ENCODE data around the gene RALGAPA1. TPM values are rescaled to one million over a fixed set of nuclear protein-coding genes. Genes with fewer than 3 reads are reported as not detected.

Gene RALGAPA1
- total RNA-seq, 1 experiment from 2014 or later = 28.2 TPM

DNA sequence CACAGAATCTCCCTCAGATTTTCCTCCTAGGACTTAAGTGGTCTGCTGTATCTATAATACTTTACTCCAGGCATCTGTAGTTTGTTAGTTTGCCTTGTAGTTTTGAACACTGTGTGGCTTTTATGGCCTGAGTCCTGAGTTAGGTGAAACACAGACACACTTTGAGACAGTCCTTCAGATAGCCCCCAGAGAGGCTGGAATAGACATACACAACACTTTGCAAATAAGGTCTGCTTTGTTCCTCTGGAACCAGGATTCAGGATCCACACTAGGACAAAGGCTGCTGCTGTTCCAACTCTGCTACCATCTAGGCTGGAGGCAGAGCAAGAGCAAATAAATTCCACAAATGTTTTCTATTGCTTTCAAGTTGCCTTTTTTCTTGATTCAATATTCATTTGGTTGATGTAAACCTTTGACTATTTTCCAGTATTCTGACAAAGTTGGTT lies 316.5 kb downstream of the RALGAPA1 start:
- DNase-seq = no peak

More for the DNA sequence above, 316.5 kb downstream of the RALGAPA1 start:
- Mint-ChIP-seq H3K27ac (ENCODE audit: unreplicated experiment) (no peak overlapping the region), H3K4me3 (ENCODE audit: low read depth, unreplicated experiment) (no peak overlapping the region), H3K36me3 (ENCODE audit: insufficient read depth, unreplicated experiment) (no peaks in the 10 kb centered on the region), H3K4me1 (ENCODE audit: low read depth, unreplicated experiment) (no peaks in the 10 kb centered on the region), H3K9me3 (ENCODE audit: low read depth, unreplicated experiment) (no peaks in the 10 kb centered on the region), H3K27me3 (ENCODE audit: unreplicated experiment) (no peaks in the 10 kb centered on the region)
- intact Hi-C loops (cut with micrococcal nuclease; ENCODE audit: unreplicated experiment) = no loop called here
- TF ChIP-seq CTCF (IDR thresholded peaks at IDR 0.05; ENCODE audit: unreplicated experiment) = no peak
- no TSS peak for BruUV-seq (replicated peaks)
- CTCF ChIA-PET = no interaction called here

Other genes with a start within 250 kb of the RALGAPA1 start
- 10.5 and 10.6 TPM in 2 replicates for gene BRMS1L, start 17.0 kb upstream of the RALGAPA1 start, total RNA-seq (2022)